ENCODE results near the gene ATP5F1B.

The ATP5F1B gene

GRCh38 chr12:56591126-56591525 lies 54.7 kb downstream of the ATP5F1B start:
- no peaks in the 10 kb centered on the region for H3K27me3 ChIP-seq (replicated peaks; ENCODE audit: insufficient read depth, low read length)
- DNase-seq: peak; percentile 14
- no peak overlapping the region for H3K9ac ChIP-seq (ENCODE audit: low read length)
- no peaks in the 10 kb centered on the region for H3K36me3 ChIP-seq (replicated peaks; ENCODE audit: insufficient read depth, low read length)
- H3K4me3 ChIP-seq (ENCODE audit: low read length): no peak overlapping the region
- H3K9me3 ChIP-seq (replicated peaks; ENCODE audit: insufficient read depth, low read length): no peaks in the 10 kb centered on the region
- H3F3A ChIP-seq (ENCODE audit: insufficient read depth, low read length): peaks cover 13% of the 10 kb centered on the region
- TF ChIP-seq EZH2 (optimal IDR thresholded peaks at IDR 0.05; ENCODE audit: low read depth, low read length) (no peak), EZH2phosphoT487 (IDR thresholded peaks at IDR 0.05; ENCODE audit: low read length) (no peak), CTCF (IDR thresholded peaks at IDR 0.05; ENCODE audit: low read length) (no peak)
- no peaks in the 10 kb centered on the region for H4K20me1 ChIP-seq (ENCODE audit: insufficient read depth, low read length)
- H3K4me2 ChIP-seq (ENCODE audit: low read depth, low read length): no peak overlapping the region
- H3K4me1 ChIP-seq (ENCODE audit: low read length): peaks cover 16% of the 10 kb centered on the region
- no peak overlapping the region for H2AFZ ChIP-seq (ENCODE audit: low read length)
- H3K79me2 ChIP-seq (ENCODE audit: low read length): no peaks in the 10 kb centered on the region
- H3K27ac ChIP-seq (ENCODE audit: low read length): no peak overlapping the region
- no peaks in the 10 kb centered on the region for H3K9me2 ChIP-seq (replicated peaks; ENCODE audit: insufficient read depth, low read length)

- H3K4me3 ChIP-seq (ENCODE audit: low read length): no peak overlapping the region
- H3F3A ChIP-seq (ENCODE audit: insufficient read depth, low read length): peaks cover 9% of the 10 kb centered on the region
- H3K79me2 ChIP-seq (ENCODE audit: low read length): no peaks in the 10 kb centered on the region
- no peaks in the 10 kb centered on the region for H3K9me3 ChIP-seq (replicated peaks; ENCODE audit: insufficient read depth, low read length)
- peak; percentile 63 for TF ChIP-seq CTCF (IDR thresholded peaks at IDR 0.05; ENCODE audit: low read length)
- TF ChIP-seq EZH2 (optimal IDR thresholded peaks at IDR 0.05; ENCODE audit: low read depth, low read length): no peak
- DNase-seq: peak; percentile 34
- H3K9me2 ChIP-seq (replicated peaks; ENCODE audit: insufficient read depth, low read length): no peaks in the 10 kb centered on the region
- H3K9ac ChIP-seq (ENCODE audit: low read length): no peak overlapping the region
- H4K20me1 ChIP-seq (ENCODE audit: insufficient read depth, low read length): no peaks in the 10 kb centered on the region
- no peaks in the 10 kb centered on the region for H3K27me3 ChIP-seq (replicated peaks; ENCODE audit: insufficient read depth, low read length)
- H3K27ac ChIP-seq (ENCODE audit: low read length): no peak overlapping the region
- H3K36me3 ChIP-seq (replicated peaks; ENCODE audit: insufficient read depth, low read length): no peaks in the 10 kb centered on the region
- peaks cover 16% of the 10 kb centered on the region for H3K4me1 ChIP-seq (ENCODE audit: low read length)
- H2AFZ ChIP-seq (ENCODE audit: low read length): no peak overlapping the region
- H3K4me2 ChIP-seq (ENCODE audit: low read depth, low read length): no peak overlapping the region
These were observed 55.5 kb downstream of the ATP5F1B start for GRCh38 chr12:56590237-56590830.

GRCh38 chr12:56589783-56590182 lies 56.0 kb downstream of the ATP5F1B start:
- no peak overlapping the region for H3K9ac ChIP-seq (ENCODE audit: low read length)
- no peak overlapping the region for H3K27ac ChIP-seq (ENCODE audit: low read length)
- H3K9me2 ChIP-seq (replicated peaks; ENCODE audit: insufficient read depth, low read length): no peaks in the 10 kb centered on the region
- TF ChIP-seq EZH2phosphoT487 (IDR thresholded peaks at IDR 0.05; ENCODE audit: low read length) (no peak), CTCF (IDR thresholded peaks at IDR 0.05; ENCODE audit: low read length) (no peak), EZH2 (optimal IDR thresholded peaks at IDR 0.05; ENCODE audit: low read depth, low read length) (no peak)
- no peak overlapping the region for H3K4me2 ChIP-seq (ENCODE audit: low read depth, low read length)
- no peaks in the 10 kb centered on the region for H3K27me3 ChIP-seq (replicated peaks; ENCODE audit: insufficient read depth, low read length)
- no peak overlapping the region for H3K4me3 ChIP-seq (ENCODE audit: low read length)
- peaks cover 9% of the 10 kb centered on the region for H3F3A ChIP-seq (ENCODE audit: insufficient read depth, low read length)
- no peaks in the 10 kb centered on the region for H4K20me1 ChIP-seq (ENCODE audit: insufficient read depth, low read length)
- H3K9me3 ChIP-seq (replicated peaks; ENCODE audit: insufficient read depth, low read length): no peaks in the 10 kb centered on the region
- H2AFZ ChIP-seq (ENCODE audit: low read length): no peak overlapping the region
- peaks cover 16% of the 10 kb centered on the region for H3K4me1 ChIP-seq (ENCODE audit: low read length)
- H3K79me2 ChIP-seq (ENCODE audit: low read length): no peaks in the 10 kb centered on the region
- no peak for DNase-seq
- H3K36me3 ChIP-seq (replicated peaks; ENCODE audit: insufficient read depth, low read length): no peaks in the 10 kb centered on the region

Data from MM.1S (cell line).